HepG2 (cell line): Measurements from ENCODE around the gene ANKLE1. TPM values are rescaled to one million over a fixed set of nuclear protein-coding genes. Genes with fewer than 3 reads are reported as not detected.

Source experiments
- BHLHE40 ChIP-seq: IDR thresholded peaks from 2 replicates; pipeline ENCODE4 v1.6.1; 2011; ENCODE audit warnings: low read length, improper control_type of control experiment
- FOXM1 ChIP-seq: sonication (generic); formaldehyde crosslinking; IDR thresholded peaks from 2 replicates; pipeline ENCODE4 v1.5.0; 2020; ENCODE audit warnings: missing genetic modification reagents
- MAF1 ChIP-seq: sonication (generic); formaldehyde crosslinking; IDR thresholded peaks from 2 replicates; pipeline ENCODE4 v1.5.0; 2020; ENCODE audit warnings: missing genetic modification reagents, borderline replicate concordance
- PHF20 ChIP-seq: sonication (generic); formaldehyde crosslinking; IDR thresholded peaks from 2 replicates; pipeline ENCODE4 v1.5.0; 2020; ENCODE audit warnings: mild to moderate bottlenecking, missing genetic modification reagents
- POLR2A ChIP-seq, 2 experiments: IDR thresholded peaks; 2 replicates each; pipeline ENCODE4 v1.6.1; 2011; ENCODE audit warnings: low read depth in 2 of 2, low read length in 2 of 2, mild to moderate bottlenecking in 1 of 2, moderate library complexity in 1 of 2; ENCODE audit not compliant: insufficient read depth in 1 of 2
- REPIN1 ChIP-seq: sonication (generic); formaldehyde crosslinking; IDR thresholded peaks from 2 replicates; pipeline ENCODE4 v1.8.0; 2022; ENCODE audit warnings: missing genetic modification reagents, low read depth, mild to moderate bottlenecking, borderline replicate concordance
- SP1 ChIP-seq, 2 experiments: fragments of 450-650 bp in 1 of 2; sonication (generic) in 1 of 2; formaldehyde crosslinking in 1 of 2; IDR thresholded peaks; 2 replicates each; pipeline versions ENCODE4 v1.4.0 to v1.6.1; 2016 to 2020; ENCODE audit warnings: missing genetic modification reagents in 1 of 2
- SRF ChIP-seq: IDR thresholded peaks from 2 replicates; pipeline ENCODE4 v1.6.1; 2011; ENCODE audit warnings: mild to moderate bottlenecking, low read depth, low read length, moderate library complexity
- U2AF2 ChIP-seq: fragments of 200-400 bp; formaldehyde crosslinking; IDR thresholded peaks from 2 replicates; pipeline ENCODE4 v1.6.1; 2017; ENCODE audit warnings: low read depth, mild to moderate bottlenecking, low read length
- YEATS2 ChIP-seq: sonication (generic); formaldehyde crosslinking; IDR thresholded peaks from 2 replicates; pipeline ENCODE4 v1.4.0; 2020; ENCODE audit warnings: missing genetic modification reagents, borderline replicate concordance
- YY1 ChIP-seq: IDR thresholded peaks from 2 replicates; pipeline ENCODE4 v1.6.1; 2011; ENCODE audit warnings: low read length, low read depth, moderate library complexity, mild to moderate bottlenecking; ENCODE audit not compliant: insufficient read depth, insufficient replicate concordance
- ZNF446 ChIP-seq: sonication (generic); formaldehyde crosslinking; IDR thresholded peaks from 2 replicates; pipeline ENCODE4 v1.5.0; 2020; ENCODE audit warnings: mild to moderate bottlenecking, missing genetic modification reagents
- ZSCAN9 ChIP-seq: IDR thresholded peaks from 2 replicates; pipeline ENCODE4 v1.6.1; 2016; ENCODE audit warnings: borderline replicate concordance
- polyA plus RNA-seq, 8 experiments: library from polyadenylated mRNA; depleted of rRNA in 3 of 8; stranded (reverse) in 7 of 8; unstranded in 1 of 8; fragments of >200 nt; fragmentation: Illumina TruSeq in 4 of 8; extraction: Trizol in 4 of 8; gene quantifications; 2 replicates each; pipeline versions ENCODE4 v1.2.1 to v1.2.3, GENCODE V29; 2011 to 2016; ENCODE audit warnings: low read depth in 4 of 8, missing spikeins in 1 of 8, mixed read lengths in 1 of 8; ENCODE audit not compliant: insufficient read depth in 1 of 8
- total RNA-seq, 5 experiments: library from RNA; depleted of rRNA; stranded (reverse); fragments of >200 nt; fragmentation: Illumina TruSeq; extraction: Trizol; gene quantifications; 2 replicates each; pipeline ENCODE4 v1.2.3, GENCODE V29; 2016; ENCODE audit warnings: low read depth in 1 of 5
- TF ChIP-seq, protein P1 (sequence below): sonication (generic); formaldehyde crosslinking; IDR thresholded peaks from 2 replicates; pipeline ENCODE4 v1.4.0; 2020; ENCODE audit warnings: missing genetic modification reagents, borderline replicate concordance
- TF ChIP-seq, protein P2 (sequence below): sonication (generic); formaldehyde crosslinking; IDR thresholded peaks from 2 replicates; pipeline ENCODE4 v1.4.0; 2020; ENCODE audit warnings: low read depth, mild to moderate bottlenecking, missing genetic modification reagents
- TF ChIP-seq, protein P3 (sequence below), 2 experiments: sonication (generic) in 1 of 2; formaldehyde crosslinking in 1 of 2; IDR thresholded peaks; 2 replicates each; pipeline versions ENCODE4 v1.5.1 to v1.6.1; 2011 to 2020; ENCODE audit warnings: borderline replicate concordance in 1 of 2, low read depth in 1 of 2, low read length in 1 of 2, mild to moderate bottlenecking in 1 of 2, missing genetic modification reagents in 1 of 2, moderate library complexity in 1 of 2
- TF ChIP-seq, protein P4 (sequence below): sonication (generic); formaldehyde crosslinking; IDR thresholded peaks from 2 replicates; pipeline ENCODE4 v1.8.1; 2022; ENCODE audit warnings: low read depth, mild to moderate bottlenecking, missing genetic modification reagents

ANKLE1 gene
- total and polyA plus RNA-seq, 2 of the 13 experiments (the other 11 are each of a cell fraction or from before 2014, with no cell fraction given), result 0.69 to 1.5 TPM

DNA sequence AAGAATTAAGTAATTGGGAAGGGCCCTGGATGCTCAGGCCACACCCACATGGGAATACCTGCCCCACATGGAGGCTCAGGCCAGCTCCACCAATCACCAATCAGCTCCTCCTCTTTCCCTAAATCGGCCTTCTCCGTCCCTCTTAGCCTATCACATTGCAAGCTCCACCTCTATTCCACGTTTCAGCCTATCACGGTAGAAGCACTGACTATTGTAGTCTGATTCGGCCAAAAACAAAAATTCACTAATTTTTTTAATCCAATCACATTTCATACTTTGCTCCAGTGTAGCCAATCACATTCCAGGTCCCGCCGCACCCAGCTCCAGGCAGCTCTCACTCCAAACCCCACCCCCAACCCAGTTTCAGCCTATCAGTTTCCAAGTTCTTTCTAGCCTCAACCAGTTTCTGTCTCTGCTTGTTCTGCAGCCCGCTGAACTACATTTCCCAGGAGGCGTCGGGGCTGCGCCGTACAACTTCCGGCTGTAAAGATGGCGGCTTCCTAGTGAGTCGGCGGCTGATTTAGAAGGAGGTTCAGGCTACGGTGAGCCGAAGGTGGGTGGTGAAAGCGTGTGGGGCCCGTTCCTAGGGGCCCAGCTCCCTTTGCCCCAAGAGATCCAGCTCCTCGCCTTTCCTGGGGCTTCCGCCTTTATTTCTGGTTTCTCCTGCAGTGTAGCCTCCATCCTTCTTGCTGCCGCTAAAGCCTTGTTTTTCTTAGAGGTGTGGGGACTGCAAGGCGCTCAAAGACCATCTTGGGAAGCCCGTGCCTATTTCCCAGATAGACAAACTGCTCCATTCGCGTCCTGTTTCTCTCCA lies 14.5 kb upstream of the ANKLE1 start, which contains the start of gene BABAM1 (continued):
- TF ChIP-seq YY1 (peak; percentile 98), SRF (peak; percentile 72; the same call in 1 of the 2 replicates), ZNF446 (no peak), BHLHE40 (no peak), REPIN1 (no peak), U2AF2 (no peak), PHF20 (peak; percentile 85), POLR2A (IDR thresholded peaks at IDR 0.05; ENCODE audit: insufficient read depth in 1 of 2, low read depth in 2 of 2, low read length in 2 of 2) (peak; percentile 65 to 82), ZSCAN9 (CRISPR knock-in tag) (peak; percentile 72), MAF1 (no peak), YEATS2 (peak; percentile 81; the same call in 1 of the 2 replicates), FOXM1 (CRISPR knock-in tag) (peak; percentile 43; the same call in 1 of the 2 replicates), SP1 (IDR thresholded peaks at IDR 0.05) (no peak), SP1 (CRISPR knock-in tag; IDR thresholded peaks at IDR 0.05) (peak; percentile 49)
- TF ChIP-seq, protein P1, sequence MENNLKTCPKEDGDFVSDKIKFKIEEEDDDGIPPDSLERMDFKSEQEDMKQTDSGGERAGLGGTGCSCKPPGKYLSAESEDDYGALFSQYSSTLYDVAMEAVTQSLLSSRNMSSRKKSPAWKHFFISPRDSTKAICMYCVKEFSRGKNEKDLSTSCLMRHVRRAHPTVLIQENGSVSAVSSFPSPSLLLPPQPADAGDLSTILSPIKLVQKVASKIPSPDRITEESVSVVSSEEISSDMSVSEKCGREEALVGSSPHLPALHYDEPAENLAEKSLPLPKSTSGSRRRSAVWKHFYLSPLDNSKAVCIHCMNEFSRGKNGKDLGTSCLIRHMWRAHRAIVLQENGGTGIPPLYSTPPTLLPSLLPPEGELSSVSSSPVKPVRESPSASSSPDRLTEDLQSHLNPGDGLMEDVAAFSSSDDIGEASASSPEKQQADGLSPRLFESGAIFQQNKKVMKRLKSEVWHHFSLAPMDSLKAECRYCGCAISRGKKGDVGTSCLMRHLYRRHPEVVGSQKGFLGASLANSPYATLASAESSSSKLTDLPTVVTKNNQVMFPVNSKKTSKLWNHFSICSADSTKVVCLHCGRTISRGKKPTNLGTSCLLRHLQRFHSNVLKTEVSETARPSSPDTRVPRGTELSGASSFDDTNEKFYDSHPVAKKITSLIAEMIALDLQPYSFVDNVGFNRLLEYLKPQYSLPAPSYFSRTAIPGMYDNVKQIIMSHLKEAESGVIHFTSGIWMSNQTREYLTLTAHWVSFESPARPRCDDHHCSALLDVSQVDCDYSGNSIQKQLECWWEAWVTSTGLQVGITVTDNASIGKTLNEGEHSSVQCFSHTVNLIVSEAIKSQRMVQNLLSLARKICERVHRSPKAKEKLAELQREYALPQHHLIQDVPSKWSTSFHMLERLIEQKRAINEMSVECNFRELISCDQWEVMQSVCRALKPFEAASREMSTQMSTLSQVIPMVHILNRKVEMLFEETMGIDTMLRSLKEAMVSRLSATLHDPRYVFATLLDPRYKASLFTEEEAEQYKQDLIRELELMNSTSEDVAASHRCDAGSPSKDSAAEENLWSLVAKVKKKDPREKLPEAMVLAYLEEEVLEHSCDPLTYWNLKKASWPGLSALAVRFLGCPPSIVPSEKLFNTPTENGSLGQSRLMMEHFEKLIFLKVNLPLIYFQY (CRISPR knock-in tag), result 0 out of 2 replicates have a peak, but pooled peaks have one; percentile 25
- TF ChIP-seq, protein P2, sequence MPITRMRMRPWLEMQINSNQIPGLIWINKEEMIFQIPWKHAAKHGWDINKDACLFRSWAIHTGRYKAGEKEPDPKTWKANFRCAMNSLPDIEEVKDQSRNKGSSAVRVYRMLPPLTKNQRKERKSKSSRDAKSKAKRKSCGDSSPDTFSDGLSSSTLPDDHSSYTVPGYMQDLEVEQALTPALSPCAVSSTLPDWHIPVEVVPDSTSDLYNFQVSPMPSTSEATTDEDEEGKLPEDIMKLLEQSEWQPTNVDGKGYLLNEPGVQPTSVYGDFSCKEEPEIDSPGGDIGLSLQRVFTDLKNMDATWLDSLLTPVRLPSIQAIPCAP (CRISPR knock-in tag), result no peak
- TF ChIP-seq, protein P3, sequence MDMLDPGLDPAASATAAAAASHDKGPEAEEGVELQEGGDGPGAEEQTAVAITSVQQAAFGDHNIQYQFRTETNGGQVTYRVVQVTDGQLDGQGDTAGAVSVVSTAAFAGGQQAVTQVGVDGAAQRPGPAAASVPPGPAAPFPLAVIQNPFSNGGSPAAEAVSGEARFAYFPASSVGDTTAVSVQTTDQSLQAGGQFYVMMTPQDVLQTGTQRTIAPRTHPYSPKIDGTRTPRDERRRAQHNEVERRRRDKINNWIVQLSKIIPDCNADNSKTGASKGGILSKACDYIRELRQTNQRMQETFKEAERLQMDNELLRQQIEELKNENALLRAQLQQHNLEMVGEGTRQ (IDR thresholded peaks at IDR 0.05; ENCODE audit: low read depth, low read length), result no peak
- TF ChIP-seq, protein P3 (CRISPR knock-in tag; IDR thresholded peaks at IDR 0.05; ENCODE audit: borderline replicate concordance), result peak; percentile 18; the same call in 1 of the 2 replicates
- TF ChIP-seq, protein P4, sequence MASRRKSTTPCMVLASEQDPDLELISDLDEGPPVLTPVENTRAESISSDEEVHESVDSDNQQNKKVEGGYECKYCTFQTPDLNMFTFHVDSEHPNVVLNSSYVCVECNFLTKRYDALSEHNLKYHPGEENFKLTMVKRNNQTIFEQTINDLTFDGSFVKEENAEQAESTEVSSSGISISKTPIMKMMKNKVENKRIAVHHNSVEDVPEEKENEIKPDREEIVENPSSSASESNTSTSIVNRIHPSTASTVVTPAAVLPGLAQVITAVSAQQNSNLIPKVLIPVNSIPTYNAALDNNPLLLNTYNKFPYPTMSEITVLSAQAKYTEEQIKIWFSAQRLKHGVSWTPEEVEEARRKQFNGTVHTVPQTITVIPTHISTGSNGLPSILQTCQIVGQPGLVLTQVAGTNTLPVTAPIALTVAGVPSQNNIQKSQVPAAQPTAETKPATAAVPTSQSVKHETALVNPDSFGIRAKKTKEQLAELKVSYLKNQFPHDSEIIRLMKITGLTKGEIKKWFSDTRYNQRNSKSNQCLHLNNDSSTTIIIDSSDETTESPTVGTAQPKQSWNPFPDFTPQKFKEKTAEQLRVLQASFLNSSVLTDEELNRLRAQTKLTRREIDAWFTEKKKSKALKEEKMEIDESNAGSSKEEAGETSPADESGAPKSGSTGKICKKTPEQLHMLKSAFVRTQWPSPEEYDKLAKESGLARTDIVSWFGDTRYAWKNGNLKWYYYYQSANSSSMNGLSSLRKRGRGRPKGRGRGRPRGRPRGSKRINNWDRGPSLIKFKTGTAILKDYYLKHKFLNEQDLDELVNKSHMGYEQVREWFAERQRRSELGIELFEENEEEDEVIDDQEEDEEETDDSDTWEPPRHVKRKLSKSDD (CRISPR knock-in tag), result no peak
